Ascending aorta (tissue), 2 donors: Measurements from ENCODE around the gene C7orf33. TPM values are rescaled to one million over a fixed set of nuclear protein-coding genes. Genes with fewer than 3 reads are reported as not detected.

ENCODE experiments used
- DNase-seq, 2 donors: peaks; one replicate each; pipeline ENCODE4 v3.0.0-alpha.2; 2019; ENCODE audit warnings: low spot score in 2 of 2
- H3K27ac ChIP-seq, 2 donors: fragments of 200-600 bp; sonication (generic); one replicate each; pipeline ENCODE4 v1.5.1; 2016 to 2017; ENCODE audit warnings: mild to moderate bottlenecking in 1 of 2
- H3K27me3 ChIP-seq: fragments of 200-600 bp; sonication (generic); one replicate; pipeline ENCODE4 v1.5.1; 2017
- H3K36me3 ChIP-seq, 2 donors: fragments of 200-600 bp; sonication (generic); one replicate each; pipeline ENCODE4 v1.5.1; 2016
- H3K4me1 ChIP-seq, 2 donors: fragments of 200-600 bp; sonication (generic); one replicate each; pipeline ENCODE4 v1.5.1; 2016 to 2017; ENCODE audit warnings: mild to moderate bottlenecking in 1 of 2
- H3K4me3 ChIP-seq, 2 donors: fragments of 200-600 bp; sonication (generic); one replicate each; pipeline ENCODE4 v1.5.1; 2016 to 2017; ENCODE audit warnings: mild to moderate bottlenecking in 1 of 2
- H3K9me3 ChIP-seq, 2 donors: fragments of 200-600 bp; sonication (generic); one replicate each; pipeline ENCODE4 v1.5.1; 2016
- CTCF ChIP-seq, 3 experiments: fragments of 200-600 bp in 2 of 3; fragments of 450-650 bp in 1 of 3; sonication (generic) in 2 of 3; IDR thresholded peaks; one replicate each; pipeline ENCODE4 v1.5.1; 2016 to 2019; ENCODE audit warnings: antibody characterized with exemption in 3 of 3, mild to moderate bottlenecking in 1 of 3, moderate library complexity in 1 of 3
- intact Hi-C: fragments of 100-400 bp; cut with DNase I; formaldehyde crosslinking; loops from one replicate; pipeline ENCODE4 v1.15.1; 2023
- total RNA-seq: library from RNA; depleted of rRNA; stranded (reverse); fragments of >200 nt; gene quantifications from one replicate; pipeline ENCODE4 v1.1.0, GENCODE V29; 2016

C7orf33 gene
- total RNA-seq, 1 donor from 2014 or later: not detected

- Histone ChIP-seq H3K4me1 (no peaks in the 10 kb centered on the region), H3K36me3 (no peaks in the 10 kb centered on the region), H3K4me3 (no peak overlapping the region), H3K27me3 (no peaks in the 10 kb centered on the region), H3K9me3 (no peaks in the 10 kb centered on the region), H3K27ac (no peak overlapping the region)
- intact Hi-C loops: no loop called here
- DNase-seq: no peak
- no peak for TF ChIP-seq CTCF (IDR thresholded peaks at IDR 0.05)
Measured at GRCh38 chr7:148628011-148628410, 37.4 kb downstream of the C7orf33 start.

GRCh38 chr7:148630078-148630477, 39.5 kb downstream of the C7orf33 start:
- Histone ChIP-seq H3K27ac (no peak overlapping the region), H3K4me1 (no peaks in the 10 kb centered on the region), H3K4me3 (no peak overlapping the region), H3K27me3 (no peaks in the 10 kb centered on the region), H3K9me3 (no peaks in the 10 kb centered on the region), H3K36me3 (no peaks in the 10 kb centered on the region)
- intact Hi-C loops: no loop called here
- no peak for TF ChIP-seq CTCF (IDR thresholded peaks at IDR 0.05)
- DNase-seq: no peak

GRCh38 chr7:148633761-148634160, 43.2 kb downstream of the C7orf33 start:
- intact Hi-C loops: no loop called here
- no peak for DNase-seq

GRCh38 chr7:148637094-148637493, 46.5 kb downstream of the C7orf33 start:
- Histone ChIP-seq H3K27me3 (no peaks in the 10 kb centered on the region), H3K4me3 (no peak overlapping the region), H3K9me3 (no peaks in the 10 kb centered on the region), H3K27ac (no peak overlapping the region), H3K4me1 (no peaks in the 10 kb centered on the region), H3K36me3 (no peaks in the 10 kb centered on the region)
- intact Hi-C loops: no loop called here
- TF ChIP-seq CTCF (IDR thresholded peaks at IDR 0.05): no peak
- DNase-seq: no peak

More at GRCh38 chr7:148633761-148634160, 43.2 kb downstream of the C7orf33 start:
- no peak overlapping the region for H3K4me3 ChIP-seq
- no peaks in the 10 kb centered on the region for H3K27me3 ChIP-seq
- no peak overlapping the region for H3K27ac ChIP-seq
- no peaks in the 10 kb centered on the region for H3K9me3 ChIP-seq
- TF ChIP-seq CTCF (IDR thresholded peaks at IDR 0.05): no peak
- no peaks in the 10 kb centered on the region for H3K36me3 ChIP-seq
- no peaks in the 10 kb centered on the region for H3K4me1 ChIP-seq

GRCh38 chr7:148645898-148646297, 55.3 kb downstream of the C7orf33 start:
- H3K27me3 ChIP-seq: no peaks in the 10 kb centered on the region
- no peak overlapping the region for H3K27ac ChIP-seq
- no peak for DNase-seq
- no peaks in the 10 kb centered on the region for H3K9me3 ChIP-seq
- TF ChIP-seq CTCF (IDR thresholded peaks at IDR 0.05): no peak
- no peaks in the 10 kb centered on the region for H3K36me3 ChIP-seq
- H3K4me3 ChIP-seq: no peak overlapping the region
- H3K4me1 ChIP-seq: no peaks in the 10 kb centered on the region
- intact Hi-C loops: no loop called here

- no peaks in the 10 kb centered on the region for H3K9me3 ChIP-seq
- intact Hi-C loops: no loop called here
Measured at GRCh38 chr7:148650232-148650858, 59.8 kb downstream of the C7orf33 start.

More at GRCh38 chr7:148650232-148650858, 59.8 kb downstream of the C7orf33 start:
- DNase-seq: no peak
- Histone ChIP-seq H3K4me1 (no peaks in the 10 kb centered on the region), H3K27me3 (no peaks in the 10 kb centered on the region), H3K27ac (no peak overlapping the region), H3K36me3 (no peaks in the 10 kb centered on the region), H3K4me3 (no peak overlapping the region)
- no peak for TF ChIP-seq CTCF (IDR thresholded peaks at IDR 0.05)
